ENCODE measurements around the gene OR10G6.
"Not testable (repeated sequence)": the region's sequence is repeated elsewhere in the genome, so short reads cannot be mapped to it uniquely, and the experiment has no call there.

The OR10G6 gene

GRCh38 chr11:123995119-123995518, at the start of gene OR10G6:
OR10G6 (minus strand) TSS chr11:123995161; CDS start chr11:123995161, 0 bp downstream.
- no peak for DNase-seq

GRCh38 chr11:124043420-124043819, 48.5 kb upstream of the OR10G6 start:
- no peak for DNase-seq

GRCh38 chr11:124041254-124041653, 46.3 kb upstream of the OR10G6 start, which contains the start of gene OR10G7:
OR10G7 (minus strand) TSS chr11:124041325; CDS start chr11:124039001, 2,324 bp downstream.
- DNase-seq, result no peak

GRCh38 chr11:124039557-124039956, 44.6 kb upstream of the OR10G6 start:
- DNase-seq, result no peak

GRCh38 chr11:124036666-124037065, 41.7 kb upstream of the OR10G6 start:
- DNase-seq, result no peak

GRCh38 chr11:124026498-124026897, 31.5 kb upstream of the OR10G6 start, which contains the start of gene OR10G8:
OR10G8 (plus strand) TSS chr11:124026798; CDS start chr11:124029623, 2,825 bp downstream.
- no peak for DNase-seq

- DNase-seq, result not testable (repeated sequence)
These were observed 20.9 kb upstream of the OR10G6 start for GRCh38 chr11:124015837-124016236.

GRCh38 chr11:124012697-124013096, 17.7 kb upstream of the OR10G6 start, which contains the start of gene OR10G4:
OR10G4 (plus strand) TSS chr11:124012997; CDS start chr11:124015575, 2,578 bp downstream.
- DNase-seq, result no peak

- DNase-seq, result no peak
These were observed 15.7 kb downstream of the OR10G6 start for GRCh38 chr11:123979311-123979710.

- DNase-seq, result no peak
These were observed 17.1 kb downstream of the OR10G6 start, which contains the start of gene OR10S1 for GRCh38 chr11:123977731-123978347. OR10S1 (minus strand) TSS chr11:123977781; CDS start chr11:123977664, 117 bp downstream.

- no peak for DNase-seq
These were observed 18.0 kb downstream of the OR10G6 start for GRCh38 chr11:123976770-123977560.

GRCh38 chr11:123973816-123974215, 21.1 kb downstream of the OR10G6 start:
- no peak for DNase-seq

GRCh38 chr11:123956752-123957151, 38.2 kb downstream of the OR10G6 start:
- DNase-seq, result no peak

- DNase-seq, result no peak
These were observed 49.8 kb downstream of the OR10G6 start for GRCh38 chr11:123945132-123945531.
